Coronary artery (tissue), 2 donors: Measurements from ENCODE around the gene MAS1L.

Experiments used
- DNase-seq: peaks from one replicate; pipeline ENCODE4 v3.0.0-alpha.2; 2017; ENCODE audit warnings: low spot score
- H3K27ac ChIP-seq, 2 donors: fragments of 200-600 bp; sonication (generic); one replicate each; pipeline ENCODE4 v1.5.1; 2016 to 2019
- H3K4me3 ChIP-seq: fragments of 200-600 bp; sonication (generic); 2 replicates; pipeline ENCODE4 v1.5.1; 2016; ENCODE audit warnings: mild to moderate bottlenecking, moderate library complexity
- TF ChIP-seq, protein P1 (sequence below): fragments of 200-600 bp; sonication (generic); IDR thresholded peaks from one replicate; pipeline ENCODE4 v1.5.1; 2019; ENCODE audit warnings: antibody characterized with exemption

Gene MAS1L

DNA sequence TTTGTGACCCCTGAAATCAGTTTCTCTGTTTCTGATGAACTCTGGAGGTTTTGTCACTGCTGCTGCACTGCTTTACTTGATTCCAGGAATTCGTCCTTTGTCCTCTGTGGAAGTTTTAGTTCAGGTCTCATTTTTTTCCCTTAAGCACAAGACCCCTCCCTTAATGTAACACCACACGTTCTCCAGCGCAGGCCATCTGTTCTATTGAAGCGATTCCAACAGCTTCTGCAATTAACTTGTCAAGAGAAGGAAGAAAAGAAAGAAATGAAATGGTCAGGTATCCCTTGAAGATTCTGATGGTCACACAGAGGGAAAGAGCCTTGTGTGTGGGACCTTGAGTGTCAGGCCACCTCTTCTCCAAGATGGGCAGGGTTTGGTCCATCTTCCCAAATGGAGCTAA is 7.8 kb upstream of the MAS1L start:
- TF ChIP-seq, protein P1, sequence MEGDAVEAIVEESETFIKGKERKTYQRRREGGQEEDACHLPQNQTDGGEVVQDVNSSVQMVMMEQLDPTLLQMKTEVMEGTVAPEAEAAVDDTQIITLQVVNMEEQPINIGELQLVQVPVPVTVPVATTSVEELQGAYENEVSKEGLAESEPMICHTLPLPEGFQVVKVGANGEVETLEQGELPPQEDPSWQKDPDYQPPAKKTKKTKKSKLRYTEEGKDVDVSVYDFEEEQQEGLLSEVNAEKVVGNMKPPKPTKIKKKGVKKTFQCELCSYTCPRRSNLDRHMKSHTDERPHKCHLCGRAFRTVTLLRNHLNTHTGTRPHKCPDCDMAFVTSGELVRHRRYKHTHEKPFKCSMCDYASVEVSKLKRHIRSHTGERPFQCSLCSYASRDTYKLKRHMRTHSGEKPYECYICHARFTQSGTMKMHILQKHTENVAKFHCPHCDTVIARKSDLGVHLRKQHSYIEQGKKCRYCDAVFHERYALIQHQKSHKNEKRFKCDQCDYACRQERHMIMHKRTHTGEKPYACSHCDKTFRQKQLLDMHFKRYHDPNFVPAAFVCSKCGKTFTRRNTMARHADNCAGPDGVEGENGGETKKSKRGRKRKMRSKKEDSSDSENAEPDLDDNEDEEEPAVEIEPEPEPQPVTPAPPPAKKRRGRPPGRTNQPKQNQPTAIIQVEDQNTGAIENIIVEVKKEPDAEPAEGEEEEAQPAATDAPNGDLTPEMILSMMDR = no peak
- no peak overlapping the region for H3K4me3 ChIP-seq
- DNase-seq = no peak

DNA sequence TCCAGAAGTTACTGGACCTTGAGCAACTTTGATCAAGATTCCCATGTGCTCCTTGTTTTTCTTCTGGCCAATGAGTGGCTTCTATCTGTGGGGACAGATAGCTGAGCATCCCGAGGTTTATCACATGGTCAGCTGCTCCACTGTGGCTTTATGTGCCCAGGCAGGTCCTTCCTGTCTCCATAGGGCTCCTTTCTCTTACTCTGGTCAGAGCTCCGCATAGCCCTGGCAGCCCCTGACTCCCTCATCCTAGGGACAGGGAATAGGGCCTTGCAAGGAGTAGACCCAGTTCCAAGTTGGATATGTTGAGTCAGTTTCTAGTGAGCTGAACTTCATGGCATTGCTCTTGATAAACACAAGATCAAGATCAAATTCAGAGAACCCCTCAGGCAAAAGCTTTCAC is 6.4 kb upstream of the MAS1L start:
- H3K4me3 ChIP-seq = no peak overlapping the region
- no peak for DNase-seq

More for the DNA sequence above, 7.8 kb upstream of the MAS1L start:
- no peak overlapping the region for H3K27ac ChIP-seq

DNA sequence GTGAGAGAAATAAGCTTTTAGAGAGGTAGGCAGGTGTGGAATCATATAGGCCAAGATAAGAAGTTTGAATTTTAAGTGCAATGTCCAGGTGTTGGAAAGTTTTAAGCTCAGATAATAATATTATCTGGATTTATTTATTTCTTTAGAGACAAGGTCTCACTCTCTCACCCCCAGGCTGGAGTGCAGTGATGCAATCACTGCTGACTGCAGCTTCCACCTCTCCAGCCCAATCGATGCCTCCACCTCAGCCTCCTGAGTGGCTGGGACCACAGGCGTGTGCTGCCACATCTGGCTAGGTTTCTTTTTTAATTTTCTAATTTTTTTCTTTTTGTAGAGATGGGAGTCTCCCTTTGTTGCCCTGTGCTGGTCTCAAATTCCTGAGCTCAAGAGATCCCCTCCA is 5.5 kb upstream of the MAS1L start:
- DNase-seq = no peak
- Histone ChIP-seq H3K27ac (no peak overlapping the region), H3K4me3 (no peak overlapping the region)
- TF ChIP-seq, protein P1 = no peak

More for the DNA sequence above, 6.4 kb upstream of the MAS1L start:
- no peak overlapping the region for H3K27ac ChIP-seq
- TF ChIP-seq, protein P1 = no peak

DNA sequence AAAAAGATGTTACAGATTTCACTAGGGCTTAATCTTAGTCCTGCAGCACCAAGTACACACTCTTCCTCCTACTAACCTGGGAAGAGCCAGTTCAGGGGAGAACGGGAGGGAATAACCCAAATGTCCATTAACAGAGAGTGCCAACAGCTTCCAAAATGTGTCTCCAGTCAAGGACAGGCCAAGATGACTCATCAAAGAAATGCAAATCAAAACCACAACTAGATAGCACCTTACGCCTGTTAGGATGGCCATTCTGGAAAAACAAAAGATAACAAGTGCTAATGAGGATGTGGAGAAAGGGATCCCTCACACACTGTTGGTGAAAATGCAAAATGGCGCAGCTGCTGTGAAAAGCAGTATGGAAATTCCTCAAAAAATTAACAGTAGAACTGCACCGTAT is 3.8 kb upstream of the MAS1L start:
- H3K27ac ChIP-seq = no peak overlapping the region
- no peak for DNase-seq
- TF ChIP-seq, protein P1 = no peak
- no peak overlapping the region for H3K4me3 ChIP-seq

DNA sequence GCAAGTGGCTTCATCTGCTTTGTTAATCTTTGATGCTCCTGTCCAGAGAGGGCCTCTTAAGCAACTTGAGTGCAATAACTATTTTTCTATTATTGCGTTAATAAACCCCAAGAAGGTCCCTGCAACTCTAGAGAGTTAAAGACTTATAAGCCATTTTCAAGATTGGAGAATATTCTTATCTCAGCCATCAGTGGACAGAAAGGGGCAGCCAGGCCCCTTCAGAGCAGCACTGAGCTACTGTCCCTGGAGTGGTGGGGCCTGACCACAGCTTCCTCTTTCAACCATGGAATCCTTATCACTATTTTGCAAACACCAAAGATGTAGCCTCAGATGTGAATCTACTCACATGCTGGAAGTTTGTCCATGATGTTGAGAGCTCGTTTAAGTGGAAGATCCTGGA is 2.8 kb upstream of the MAS1L start:
- Histone ChIP-seq H3K27ac (no peak overlapping the region), H3K4me3 (no peak overlapping the region)
- TF ChIP-seq, protein P1 = no peak
- DNase-seq = no peak

DNA sequence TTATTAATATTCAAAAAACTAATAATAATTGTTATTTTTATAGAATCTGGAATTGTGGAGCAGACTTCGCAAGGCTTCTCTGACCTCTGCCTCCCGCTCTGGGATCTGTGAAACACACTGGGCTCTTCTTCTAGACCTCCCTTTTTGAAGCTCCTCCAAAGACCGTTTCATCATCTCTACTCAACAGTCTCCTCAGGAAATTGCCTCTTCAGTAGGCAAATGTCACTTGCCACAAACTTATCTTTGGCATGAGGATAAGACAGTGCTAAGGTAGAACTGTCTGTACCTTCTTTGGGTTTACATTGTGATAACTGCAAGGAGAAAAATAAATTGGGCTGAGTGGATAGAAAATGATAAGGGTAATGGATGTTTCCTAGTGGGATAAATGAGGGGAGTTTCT is 2.3 kb upstream of the MAS1L start:
- TF ChIP-seq, protein P1 = no peak
- no peak for DNase-seq
- Histone ChIP-seq H3K27ac (no peak overlapping the region), H3K4me3 (no peak overlapping the region)

DNA sequence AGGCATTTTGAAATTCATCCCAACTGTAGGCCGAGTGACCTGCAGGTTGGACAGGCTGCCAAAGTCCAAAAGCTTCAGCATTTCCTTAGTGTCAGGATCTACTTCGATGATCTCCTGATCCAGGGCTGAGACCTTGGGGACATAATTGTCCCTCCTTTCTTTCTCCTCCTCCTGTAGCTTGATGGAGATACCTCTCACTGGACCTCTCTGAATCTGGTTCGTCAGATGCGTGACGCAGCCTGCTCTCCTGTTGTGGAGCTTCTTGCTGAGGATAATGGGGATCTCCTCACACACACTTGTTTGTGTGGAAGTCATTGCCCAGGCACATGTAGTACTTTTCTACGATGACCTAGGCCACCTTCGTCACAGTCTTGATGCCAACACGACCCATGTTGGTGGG is 1.5 kb upstream of the MAS1L start:
- no peak overlapping the region for H3K4me3 ChIP-seq
- DNase-seq = no peak
- H3K27ac ChIP-seq = no peak overlapping the region
- TF ChIP-seq, protein P1 = no peak
